DMS53 (cell line): ENCODE results near the gene TUBA3C.
"Not testable (repeated sequence)": the region's sequence is repeated elsewhere in the genome, so short reads cannot be mapped to it uniquely, and the experiment has no call there.

Experiments used
- DNase-seq: peaks from one replicate; lab custom pipeline; 2025; lab: John Stamatoyannopoulos, UW

The TUBA3C gene

DNA sequence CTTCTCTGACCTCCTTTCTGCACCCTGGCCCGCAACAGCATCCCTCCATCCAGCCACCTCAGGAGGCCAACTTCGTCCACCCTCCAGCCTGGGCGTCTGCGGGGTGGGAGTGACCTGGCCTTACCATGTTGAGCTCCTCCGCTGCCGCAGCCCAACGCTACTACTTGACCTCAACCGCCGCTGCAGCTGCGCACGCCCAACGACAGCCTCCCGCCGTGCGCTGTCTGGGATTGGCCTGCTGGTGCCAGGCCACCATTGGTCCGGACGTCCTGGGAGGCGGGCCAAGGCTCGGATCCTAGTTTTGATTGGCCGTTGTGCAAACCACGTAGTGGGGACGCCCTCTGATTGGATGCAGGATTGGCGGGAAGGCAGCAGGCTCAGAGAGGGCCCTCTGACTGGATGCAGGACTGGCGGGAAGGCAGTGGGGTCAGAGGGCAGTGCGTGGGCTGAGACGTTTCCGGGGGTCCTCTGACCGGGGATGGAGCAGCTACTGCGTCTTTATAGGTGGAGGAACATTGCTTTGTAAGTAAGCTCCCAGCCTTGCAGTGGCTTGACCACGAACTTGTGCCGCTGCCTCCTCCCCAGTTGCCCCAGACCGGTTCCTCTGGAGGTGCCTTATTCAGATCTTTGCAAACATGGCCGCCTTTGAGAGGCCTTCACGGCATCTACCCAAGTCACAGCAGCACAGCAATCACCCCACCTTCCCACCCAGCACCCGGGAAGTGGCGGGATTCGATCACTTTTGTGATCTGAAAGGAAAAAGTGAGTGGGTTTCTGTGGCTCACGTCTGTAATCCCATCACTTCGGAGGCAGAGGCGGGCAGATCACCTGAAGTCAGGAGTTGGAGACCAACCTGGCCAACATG lies at the start of gene TUBA3C:
Gene TUBA3C (minus strand): TSS at position 204 of the 865 bp plus-strand sequence. CDS start 77 bp downstream, at position 127.
- DNase-seq = no peak

DNA sequence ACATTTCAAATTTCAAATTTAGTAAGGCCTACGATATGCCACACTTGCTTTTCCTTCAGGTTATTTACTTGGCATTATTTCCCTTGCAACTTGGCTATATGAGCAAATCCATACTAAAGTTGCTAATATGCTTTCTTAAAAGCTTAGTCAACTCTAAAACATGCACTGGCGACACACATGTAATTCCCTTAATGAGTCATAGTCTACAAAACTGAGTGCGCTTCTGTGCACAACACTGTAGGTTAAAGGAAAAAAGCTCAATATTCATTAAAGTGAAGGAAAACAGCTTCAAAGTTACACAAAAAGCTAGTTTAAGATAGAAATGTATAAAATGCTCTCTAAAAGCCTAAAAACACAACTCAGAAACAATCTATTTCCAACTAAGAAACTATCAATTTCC lies 25.8 kb upstream of the TUBA3C start:
- DNase-seq = not testable (repeated sequence)

DNA sequence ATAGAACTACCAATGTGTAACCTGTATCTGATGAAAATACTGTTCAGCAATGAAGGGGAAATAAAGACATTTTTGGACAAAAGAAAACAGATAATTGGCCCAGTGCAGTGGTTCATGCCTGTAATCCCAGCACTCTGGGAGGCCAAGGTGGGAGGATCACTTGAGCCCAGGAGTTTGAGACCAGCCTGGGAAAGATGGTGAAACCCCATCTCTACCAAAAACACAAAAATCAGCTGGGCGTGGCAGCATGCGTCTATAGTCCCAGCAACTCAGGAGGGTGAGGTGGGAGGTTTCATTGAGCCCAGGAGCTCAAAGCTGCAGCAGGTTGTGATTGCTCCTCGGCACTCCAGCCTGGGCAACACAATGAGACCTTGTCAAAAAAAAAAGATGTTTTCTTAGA lies 11.0 kb upstream of the TUBA3C start:
- DNase-seq = not testable (repeated sequence)

DNA sequence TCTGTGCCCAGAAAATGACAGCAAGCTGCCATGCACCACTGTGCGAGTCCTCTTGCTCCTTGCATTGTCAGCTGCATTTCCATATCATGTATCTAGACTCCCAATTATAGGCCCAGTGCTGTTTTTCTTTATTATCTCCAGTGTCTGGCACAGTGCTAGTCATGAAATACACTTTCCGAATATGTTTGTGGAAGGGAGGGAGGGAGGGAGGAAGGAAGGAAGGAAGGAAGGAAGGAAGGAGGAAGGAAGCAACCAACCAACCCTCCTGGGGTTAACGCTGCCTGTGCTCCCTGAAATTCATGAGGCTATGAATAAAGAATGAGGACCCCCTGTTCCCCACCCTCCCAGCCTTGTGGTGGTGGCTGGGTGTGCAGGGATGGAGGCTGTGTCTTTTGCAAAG lies 8.3 kb upstream of the TUBA3C start:
- DNase-seq = not testable (repeated sequence)

DNA sequence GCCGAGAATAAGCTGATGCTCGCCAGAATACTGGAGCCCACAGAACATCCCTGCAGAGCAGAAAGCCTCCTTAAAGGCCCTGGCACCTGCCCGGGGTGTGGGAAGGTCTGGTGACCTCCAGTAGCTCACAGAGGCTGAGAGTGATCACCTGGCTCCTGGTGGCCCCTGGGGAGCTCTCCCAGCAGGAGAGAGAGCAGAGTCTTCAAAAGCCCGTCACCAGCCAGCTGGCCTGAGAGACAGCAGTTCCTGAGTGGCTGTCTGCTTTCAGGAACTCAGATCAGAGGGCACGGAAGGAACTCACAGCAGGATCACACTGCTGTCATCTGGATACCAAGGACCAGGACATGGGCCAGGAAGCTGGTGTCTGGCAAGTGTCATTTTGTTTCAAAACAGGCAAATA lies 7.7 kb upstream of the TUBA3C start:
- DNase-seq = not testable (repeated sequence)

DNA sequence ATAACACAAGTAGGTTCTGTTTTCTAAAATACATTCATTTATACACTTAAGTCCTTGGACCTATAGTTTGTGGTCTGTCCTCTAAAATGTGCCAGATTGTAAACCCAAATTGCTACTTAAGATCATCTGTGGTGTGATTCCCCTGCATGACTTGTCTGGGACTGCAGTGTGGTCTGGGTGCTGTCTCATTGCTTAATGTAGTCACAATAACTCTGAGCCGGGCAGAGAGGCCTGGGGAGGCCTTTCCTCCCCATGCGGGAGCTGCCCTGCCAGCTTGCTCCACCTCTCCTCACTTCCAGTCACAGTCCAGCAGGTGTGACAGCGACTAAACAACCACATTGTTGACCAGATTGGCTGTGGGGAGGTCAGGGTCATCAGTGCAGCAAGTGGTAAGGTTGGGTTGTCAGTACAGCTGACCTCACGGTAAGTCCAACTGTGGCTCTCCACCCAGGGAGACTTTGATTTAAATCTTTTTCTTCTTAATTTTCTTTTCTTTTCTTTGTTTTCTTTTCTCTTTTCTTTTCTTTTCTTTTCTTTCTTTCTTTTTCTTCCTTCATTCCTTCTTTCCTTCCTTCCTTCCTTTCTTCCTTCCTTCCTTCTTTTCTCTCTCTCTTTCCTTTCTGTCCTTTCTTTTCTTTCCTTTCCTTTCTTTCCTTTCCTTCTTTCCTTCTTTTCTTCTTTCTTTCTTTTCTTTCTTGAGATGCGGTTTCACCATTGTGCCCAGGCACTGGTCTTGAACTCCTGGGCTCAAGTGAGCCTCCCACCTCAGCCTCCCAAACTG lies 4.4 kb upstream of the TUBA3C start:
- no peak for DNase-seq

DNA sequence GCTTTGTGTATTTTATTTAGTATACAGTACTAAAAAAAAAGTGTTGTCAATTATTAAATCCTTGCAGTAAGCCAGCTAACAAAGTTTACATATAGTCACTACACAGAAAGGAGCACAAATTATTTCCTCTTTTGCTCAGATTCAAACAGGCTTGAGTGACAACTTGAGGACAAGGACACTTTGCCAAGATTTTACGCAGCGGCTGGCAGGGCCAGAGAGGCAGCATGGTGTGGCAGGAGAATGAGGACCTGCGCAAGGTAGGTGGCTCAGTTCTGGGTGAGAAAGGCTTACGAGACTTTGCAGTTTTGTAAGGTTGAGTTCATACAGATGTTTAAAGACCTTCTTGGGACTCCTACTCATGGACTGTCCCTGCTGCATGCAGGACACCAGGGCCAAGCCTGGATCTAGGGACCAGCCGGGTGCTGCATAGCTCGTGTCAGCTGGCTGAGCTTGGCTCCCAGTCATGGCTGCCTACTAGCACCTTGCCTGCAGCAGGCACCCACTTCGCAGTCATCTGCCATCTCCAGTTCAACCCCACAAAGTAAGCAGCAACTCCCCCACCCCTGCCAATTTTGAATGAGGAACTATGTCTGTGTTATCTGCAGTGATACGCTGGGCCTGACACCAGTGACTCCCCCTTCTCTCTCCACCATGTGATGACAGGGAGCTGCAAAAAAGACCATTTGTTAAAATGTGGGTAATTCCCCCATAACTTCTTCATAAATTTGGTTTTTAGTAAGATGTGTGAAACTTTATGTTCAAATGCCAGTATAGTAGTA lies 3.7 kb upstream of the TUBA3C start:
- DNase-seq = no peak

DNA sequence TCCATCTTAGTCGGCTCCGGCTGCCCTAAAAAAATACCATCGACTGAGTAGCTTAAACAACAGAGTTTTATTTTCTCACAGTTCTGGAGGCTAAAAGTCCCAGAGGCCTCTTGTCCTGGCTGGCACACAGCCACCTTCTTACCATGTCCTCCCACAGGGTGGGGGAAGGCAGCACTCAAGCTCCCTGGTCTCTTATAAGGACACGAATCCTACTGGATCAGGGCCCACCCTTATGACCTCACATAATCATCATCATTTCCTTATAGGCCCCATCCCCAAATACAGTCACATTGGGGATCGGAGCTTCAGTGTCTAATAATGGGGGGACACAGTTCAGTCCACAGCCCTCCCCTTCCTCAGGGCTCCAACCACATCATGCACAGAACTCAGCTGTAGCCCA lies 2.6 kb upstream of the TUBA3C start:
- no peak for DNase-seq

DNA sequence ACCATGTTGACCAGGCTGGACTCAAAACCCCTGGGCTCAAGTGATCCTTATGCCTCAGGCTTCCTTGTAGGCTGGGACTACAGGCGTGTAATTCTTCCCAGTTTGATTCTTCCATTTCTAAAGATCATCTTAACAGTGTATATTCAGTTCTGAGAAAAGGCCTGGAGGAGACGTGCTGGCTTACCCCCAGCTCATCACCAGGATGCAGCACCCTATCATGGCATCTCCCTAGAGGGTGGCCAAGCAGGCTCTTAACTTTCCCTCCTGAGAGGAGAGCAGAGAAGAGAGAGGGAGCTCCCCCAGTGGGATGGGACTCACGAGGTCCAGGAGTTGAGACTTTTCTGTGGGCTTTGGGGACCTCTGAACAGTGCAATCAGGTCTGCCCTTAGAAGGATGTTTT lies 2.1 kb upstream of the TUBA3C start:
- DNase-seq = no peak

DNA sequence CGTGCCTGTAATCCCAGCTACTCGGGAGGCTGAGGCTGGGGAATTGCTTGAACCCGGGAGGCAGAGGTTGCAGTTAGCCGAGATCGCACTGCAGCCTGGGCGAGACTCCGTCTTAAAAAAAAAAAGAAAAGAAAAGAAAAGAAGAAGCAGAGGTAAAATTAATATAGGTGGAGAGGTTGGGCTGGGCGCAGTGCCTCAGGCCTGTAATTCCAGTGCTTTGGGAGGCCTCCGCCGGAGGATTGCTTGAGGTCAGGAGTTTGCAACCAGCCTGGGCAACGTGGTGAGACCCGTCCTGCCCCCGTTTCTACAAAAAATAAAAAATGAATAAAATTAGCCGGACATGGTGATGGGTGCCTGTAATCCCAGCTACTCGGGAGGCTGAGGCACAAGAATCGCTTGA lies 912 bp upstream of the TUBA3C start:
- DNase-seq = no peak

DNA sequence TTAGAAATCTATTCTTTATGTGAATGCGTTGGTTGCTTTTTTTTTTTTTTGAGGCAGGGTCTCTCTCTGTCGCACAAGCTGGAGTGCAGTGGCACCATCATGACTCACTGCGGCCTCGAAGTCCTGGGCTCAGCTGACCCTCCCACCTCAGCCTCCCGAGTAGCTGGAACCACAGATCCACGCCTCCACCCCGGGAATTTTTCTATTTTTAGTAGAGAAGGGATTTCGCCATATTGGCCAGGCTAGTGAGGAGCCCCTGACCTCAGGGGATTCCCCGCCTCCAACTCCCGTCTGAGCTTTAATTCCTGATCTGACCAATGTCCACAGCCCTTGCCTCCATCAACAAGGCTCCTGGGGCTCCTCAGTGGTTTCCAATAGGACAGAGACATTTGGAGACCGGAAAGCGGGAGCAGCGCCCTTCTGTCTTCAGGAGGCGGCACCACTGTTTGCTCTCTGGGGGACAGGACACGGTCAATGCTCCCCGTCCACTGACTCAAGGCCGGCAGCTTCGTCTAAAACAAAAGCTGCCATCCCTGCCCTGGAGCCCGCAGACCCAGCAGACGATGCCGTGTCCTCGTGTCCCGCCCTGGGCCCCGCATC lies 503 bp downstream of the TUBA3C start:
- DNase-seq = no peak

DNA sequence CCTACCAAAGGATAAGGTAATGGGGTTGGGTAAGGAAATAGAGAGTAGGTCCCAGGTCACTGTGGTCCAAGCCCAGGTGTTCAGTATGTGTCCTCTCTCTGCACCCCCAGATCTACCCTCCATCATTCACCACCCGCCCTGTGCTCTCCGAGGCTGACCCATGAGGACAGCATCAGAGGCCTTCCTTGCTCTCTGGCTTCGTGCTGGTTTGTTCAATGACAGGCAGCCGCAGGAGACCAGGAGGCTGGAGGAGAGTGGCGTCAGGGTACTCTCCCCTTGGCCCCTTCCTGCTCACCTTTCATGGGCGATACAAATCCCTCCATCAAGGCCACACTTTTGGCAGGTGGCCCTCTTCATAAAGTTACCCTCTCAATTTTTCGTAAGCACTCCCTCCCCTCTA lies 1.7 kb downstream of the TUBA3C start:
- no peak for DNase-seq

DNA sequence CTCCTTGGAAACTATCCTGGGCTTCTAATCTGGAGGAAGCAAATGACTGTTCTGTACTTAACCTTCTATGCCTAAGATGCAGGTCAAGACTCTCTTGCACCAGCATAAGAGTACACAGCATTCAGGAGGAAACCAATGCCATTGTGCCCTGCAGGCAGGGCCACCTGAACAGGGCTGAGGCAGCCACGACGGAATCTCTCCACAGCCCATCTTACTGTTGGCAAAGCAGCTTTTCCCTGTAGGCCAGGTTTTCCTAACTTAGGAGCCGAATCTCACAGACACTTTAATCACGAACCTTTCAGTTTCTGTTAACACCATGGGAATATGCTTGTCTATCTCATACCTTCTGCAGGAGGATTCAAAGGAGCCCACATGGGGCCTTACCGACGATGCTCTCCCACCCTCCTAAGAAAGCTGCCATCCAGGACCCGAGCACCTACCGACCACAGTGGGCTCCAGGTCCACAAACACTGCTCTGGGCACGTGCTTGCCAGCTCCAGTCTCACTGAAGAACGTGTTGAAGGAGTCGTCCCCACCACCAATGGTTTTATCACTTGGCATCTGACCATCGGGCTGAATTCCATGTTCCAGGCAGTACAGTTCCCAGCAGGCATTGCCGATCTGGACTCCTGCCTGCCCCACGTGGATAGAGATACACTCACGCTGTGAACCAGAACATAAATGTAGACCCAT lies 2.6 kb downstream of the TUBA3C start:
- DNase-seq = no peak

DNA sequence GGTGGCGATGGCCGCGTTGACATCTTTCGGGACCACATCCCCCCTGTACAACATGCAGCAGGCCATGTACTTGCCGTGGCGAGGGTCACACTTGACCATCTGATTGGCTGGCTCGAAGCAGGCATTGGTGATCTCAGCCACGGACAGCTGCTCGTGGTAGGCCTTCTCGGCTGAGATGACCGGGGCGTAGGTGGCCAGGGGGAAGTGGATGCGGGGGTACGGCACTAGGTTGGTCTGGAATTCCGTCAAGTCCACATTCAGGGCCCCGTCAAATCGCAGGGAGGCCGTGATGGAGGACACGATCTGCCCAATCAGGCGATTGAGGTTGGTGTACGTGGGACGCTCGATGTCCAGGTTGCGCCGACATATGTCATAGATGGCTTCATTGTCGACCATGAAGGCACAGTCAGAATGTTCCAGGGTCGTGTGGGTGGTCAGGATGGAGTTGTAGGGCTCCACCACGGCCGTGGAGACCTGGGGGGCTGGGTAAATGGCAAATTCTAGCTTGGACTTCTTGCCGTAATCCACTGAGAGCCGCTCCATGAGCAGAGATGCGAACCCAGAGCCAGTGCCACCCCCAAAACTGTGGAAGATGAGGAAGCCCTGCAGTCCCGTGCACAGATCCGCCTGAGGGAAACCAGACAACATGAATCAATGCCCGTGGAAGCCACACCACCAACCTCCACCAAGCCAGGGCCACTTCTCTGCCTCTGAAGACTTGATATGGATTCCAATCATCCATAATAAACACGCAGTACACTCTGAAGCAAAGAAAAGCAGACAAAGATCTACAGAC lies 4.4 kb downstream of the TUBA3C start:
- DNase-seq = not testable (repeated sequence)

DNA sequence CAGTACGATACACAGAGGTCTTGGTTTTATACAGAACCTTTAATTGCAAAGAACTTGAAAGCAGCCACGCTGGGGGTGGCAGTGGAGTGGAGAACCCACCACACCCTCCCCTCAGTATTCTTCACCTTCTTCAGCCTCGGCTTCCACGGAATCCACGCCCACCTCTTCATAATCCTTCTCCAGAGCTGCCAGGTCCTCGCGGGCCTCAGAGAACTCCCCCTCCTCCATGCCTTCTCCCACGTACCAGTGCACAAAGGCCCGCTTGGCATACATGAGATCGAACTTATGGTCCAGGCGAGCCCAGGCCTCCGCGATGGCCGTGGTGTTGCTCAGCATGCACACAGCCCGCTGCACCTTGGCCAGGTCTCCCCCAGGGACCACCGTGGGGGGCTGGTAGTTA lies 7.9 kb downstream of the TUBA3C start:
- no peak for DNase-seq

DNA sequence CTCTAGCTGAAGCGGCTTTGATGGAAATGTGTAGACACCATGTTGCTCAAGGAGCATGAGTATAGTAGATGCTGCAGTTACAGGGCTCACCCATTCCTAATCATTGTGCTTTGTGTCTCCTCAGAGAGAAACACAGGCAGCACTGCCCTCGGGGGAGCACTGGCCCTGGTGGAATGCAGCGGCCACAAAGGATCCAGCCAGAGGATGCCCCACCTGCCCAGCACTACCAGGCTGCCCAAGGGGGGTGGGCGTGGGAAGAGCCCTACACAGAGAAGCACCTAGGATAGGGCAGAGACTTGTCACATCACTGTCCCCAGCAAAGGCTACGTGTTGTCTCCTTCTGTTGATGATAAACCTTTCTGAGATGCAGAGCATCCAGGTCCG lies 9.0 kb downstream of the TUBA3C start:
- DNase-seq = no peak

DNA sequence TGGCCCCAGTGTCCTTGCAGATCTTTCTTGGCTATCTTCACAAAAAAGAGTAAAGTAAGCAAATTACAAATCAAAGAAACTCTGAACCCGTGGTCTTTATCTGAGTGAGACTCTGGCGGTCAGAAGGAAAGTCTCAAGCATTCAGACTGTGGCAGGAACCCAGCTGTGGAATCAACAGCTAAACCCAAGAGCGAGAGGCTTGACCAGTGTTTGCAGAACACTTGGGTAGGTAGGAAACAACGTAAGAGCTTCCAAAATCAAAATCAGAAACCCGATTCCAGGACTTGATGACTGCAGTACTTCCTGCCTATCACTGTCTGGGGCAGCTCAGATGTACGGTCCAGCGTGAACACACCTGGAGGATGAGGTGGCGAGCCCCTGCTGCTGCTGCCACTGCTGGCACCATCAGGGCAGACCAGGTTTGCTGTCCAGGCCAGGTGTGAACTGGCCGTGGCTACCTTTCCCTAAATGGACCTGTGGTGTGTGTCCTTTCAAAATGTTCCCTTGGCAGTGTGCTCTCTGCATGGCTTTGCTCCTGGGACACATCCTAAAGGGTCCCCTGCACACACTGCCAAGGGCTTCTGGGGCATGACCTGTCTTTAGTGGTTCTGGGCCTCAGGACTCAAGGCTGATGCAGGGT lies 9.5 kb downstream of the TUBA3C start:
- no peak for DNase-seq

DNA sequence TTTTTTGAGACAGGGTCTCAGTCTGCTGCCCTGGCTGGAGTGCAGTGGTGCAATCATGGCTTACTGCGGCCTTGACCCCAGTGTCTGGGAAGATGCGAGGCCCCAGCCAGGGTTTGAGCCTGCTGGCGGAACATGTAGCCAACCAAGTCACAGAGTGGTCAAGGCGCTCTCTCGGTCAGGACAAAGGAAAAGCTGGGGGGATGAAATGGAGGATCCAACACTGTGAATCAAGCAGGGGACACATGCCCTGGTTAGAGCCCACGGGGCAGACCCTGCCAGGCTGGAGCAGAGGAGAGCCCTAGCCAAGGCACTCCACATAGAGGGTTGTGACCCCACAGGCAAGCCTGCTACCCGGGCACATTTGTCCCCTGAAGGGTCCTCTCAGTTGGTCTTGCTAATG lies 10.1 kb downstream of the TUBA3C start:
- DNase-seq = no peak

DNA sequence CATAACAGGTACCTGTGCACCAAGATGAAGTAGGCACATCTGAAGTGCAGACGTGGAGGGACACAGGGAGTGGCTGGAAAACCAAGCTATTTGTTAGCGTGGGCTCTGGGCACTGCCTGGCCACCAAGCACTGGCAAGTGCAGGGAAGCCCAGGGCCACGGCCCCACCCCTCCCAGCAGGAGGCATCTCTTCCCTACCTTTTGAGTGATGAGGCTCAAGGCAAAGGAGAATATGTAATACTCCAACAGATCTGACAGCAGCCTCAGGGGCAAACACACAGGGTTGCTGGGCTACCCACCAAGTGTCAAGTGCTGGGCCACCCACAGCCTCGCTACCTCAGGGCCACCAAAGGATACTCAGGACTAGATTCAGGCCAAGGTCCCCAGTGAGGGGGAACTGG lies 11.6 kb downstream of the TUBA3C start:
- DNase-seq = no peak

DNA sequence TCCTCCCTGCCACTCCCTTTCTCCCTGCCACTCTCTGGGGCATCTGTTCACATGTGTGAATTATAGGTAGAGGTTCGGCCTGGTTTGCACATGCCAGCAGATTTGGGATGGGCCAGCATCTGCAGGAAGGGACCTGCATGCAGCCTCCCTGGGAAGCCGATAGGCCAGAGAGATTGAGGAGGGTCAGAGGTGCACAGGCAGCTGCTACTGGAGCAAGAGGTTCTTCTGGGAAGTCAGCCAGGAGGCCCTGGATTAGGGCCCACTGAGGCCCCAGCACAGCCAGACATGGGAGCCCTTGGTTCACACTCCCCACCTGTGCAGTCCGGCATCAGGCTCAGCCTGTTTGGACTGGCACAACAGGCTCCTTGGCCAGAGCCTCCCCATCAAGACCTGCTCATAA lies 12.1 kb downstream of the TUBA3C start:
- no peak for DNase-seq
